Glomerular endothelial cell (primary cell): ENCODE results near the gene ABHD2. TPM values are rescaled to one million over a fixed set of nuclear protein-coding genes. Genes with fewer than 3 reads are reported as not detected.
"Not testable (repeated sequence)": the region's sequence is repeated elsewhere in the genome, so short reads cannot be mapped to it uniquely, and the experiment has no call there.

Experiments
- DNase-seq: peaks from one replicate; pipeline ENCODE4 v3.0.0-alpha.2; 2011; ENCODE audit warnings: low read depth, low spot score; ENCODE audit errors: extremely low read depth
- total RNA-seq: library from RNA; depleted of rRNA; stranded (reverse); fragments of >200 nt; gene quantifications from 2 replicates; pipeline ENCODE4 v1.2.3, GENCODE V29; 2015

ABHD2 gene
- total RNA-seq, 1 donor from 2014 or later: 47.3 TPM

- DNase-seq: no peak
Measured at GRCh38 chr15:89118481-89118989, 30.3 kb downstream of the ABHD2 start.

- DNase-seq: no peak
Measured at GRCh38 chr15:89119489-89120478, 31.5 kb downstream of the ABHD2 start.

- DNase-seq: not testable (repeated sequence)
Measured at GRCh38 chr15:89120479-89121000, 32.3 kb downstream of the ABHD2 start.

GRCh38 chr15:89121414-89121813 is 33.2 kb downstream of the ABHD2 start:
- DNase-seq: no peak

GRCh38 chr15:89122505-89123180 is 34.4 kb downstream of the ABHD2 start:
- no peak for DNase-seq

GRCh38 chr15:89123181-89123525 is 34.9 kb downstream of the ABHD2 start:
- no peak for DNase-seq

- no peak for DNase-seq
Measured at GRCh38 chr15:89125088-89125826, 37.0 kb downstream of the ABHD2 start.

GRCh38 chr15:89126009-89126408 is 37.8 kb downstream of the ABHD2 start:
- DNase-seq: no peak

- no peak for DNase-seq
Measured at GRCh38 chr15:89127054-89127702, 38.9 kb downstream of the ABHD2 start.

GRCh38 chr15:89128320-89129122 is 40.3 kb downstream of the ABHD2 start:
- DNase-seq: no peak

GRCh38 chr15:89129123-89129815 is 41.0 kb downstream of the ABHD2 start:
- DNase-seq: no peak

GRCh38 chr15:89129816-89130134 is 41.5 kb downstream of the ABHD2 start:
- no peak for DNase-seq

GRCh38 chr15:89130201-89130600 is 41.9 kb downstream of the ABHD2 start:
- DNase-seq: peak; percentile 65

GRCh38 chr15:89131731-89132130 is 43.5 kb downstream of the ABHD2 start:
- no peak for DNase-seq

- DNase-seq: peak; percentile 75
Measured at GRCh38 chr15:89132611-89133507, 44.6 kb downstream of the ABHD2 start.

GRCh38 chr15:89135387-89136077 is 47.3 kb downstream of the ABHD2 start:
- DNase-seq: not testable (repeated sequence)

- DNase-seq: no peak
Measured at GRCh38 chr15:89136078-89136806, 48.0 kb downstream of the ABHD2 start.
